H9 (cell line): Measurements from ENCODE around the gene MSLN. TPM values are rescaled to one million over a fixed set of nuclear protein-coding genes. Genes with fewer than 3 reads are reported as not detected.

Source experiments
- DNase-seq: peaks from one replicate; pipeline ENCODE4 v3.0.0-alpha.2; 2017
- H2AFZ ChIP-seq: one replicate; pipeline ENCODE4 v1.6.1; 2013; ENCODE audit warnings: mild to moderate bottlenecking, low read length, control low read depth, moderate library complexity
- H2AK5ac ChIP-seq: 2 replicates; pipeline ENCODE4 v1.6.1; 2013; ENCODE audit warnings: low read length, control low read depth, mixed read lengths; ENCODE audit not compliant: insufficient read length
- H2BK120ac ChIP-seq: one replicate; pipeline ENCODE4 v1.6.1; 2013; ENCODE audit warnings: low read depth, mild to moderate bottlenecking, low read length, control low read depth, inconsistent platforms; ENCODE audit not compliant: poor library complexity, severe bottlenecking
- H2BK12ac ChIP-seq: 2 replicates; pipeline ENCODE4 v1.6.1; 2013; ENCODE audit warnings: low read length, control low read depth, mixed read lengths, low read depth; ENCODE audit not compliant: insufficient read length
- H2BK15ac ChIP-seq: 2 replicates; pipeline ENCODE4 v1.6.1; 2013; ENCODE audit warnings: low read depth, low read length, control low read depth
- H2BK20ac ChIP-seq: one replicate; pipeline ENCODE4 v1.6.1; 2013; ENCODE audit warnings: low read depth, mild to moderate bottlenecking, low read length, control low read depth, inconsistent platforms; ENCODE audit not compliant: poor library complexity, severe bottlenecking
- H2BK5ac ChIP-seq: 2 replicates; pipeline ENCODE4 v1.6.1; 2013; ENCODE audit warnings: low read length, control low read depth, mixed read lengths; ENCODE audit not compliant: insufficient read length
- H3K14ac ChIP-seq: 2 replicates; pipeline ENCODE4 v1.6.1; 2013; ENCODE audit warnings: low read length, control low read depth; ENCODE audit not compliant: insufficient read depth
- H3K18ac ChIP-seq: 2 replicates; pipeline ENCODE4 v1.6.1; 2013; ENCODE audit warnings: low read depth, mild to moderate bottlenecking, mixed read lengths, low read length, control low read depth; ENCODE audit not compliant: insufficient read length
- H3K23ac ChIP-seq: 2 replicates; pipeline ENCODE4 v1.6.1; 2013; ENCODE audit warnings: low read length, control low read depth, mixed read lengths, low read depth; ENCODE audit not compliant: insufficient read length
- H3K23me2 ChIP-seq: 2 replicates; pipeline ENCODE4 v1.6.1; 2013; ENCODE audit warnings: low read depth, mild to moderate bottlenecking, mixed read lengths, low read length, control low read depth; ENCODE audit not compliant: insufficient read length, poor library complexity, severe bottlenecking
- H3K27ac ChIP-seq: 2 replicates; pipeline ENCODE4 v1.5.1; 2013; ENCODE audit warnings: low read length, control low read depth, mixed read lengths, low read depth; ENCODE audit not compliant: insufficient read length
- H3K27me3 ChIP-seq: 2 replicates; pipeline ENCODE4 v1.6.1; 2013; ENCODE audit warnings: low read length, control low read depth, inconsistent platforms; ENCODE audit not compliant: insufficient read depth
- H3K4ac ChIP-seq: 2 replicates; pipeline ENCODE4 v1.6.1; 2013; ENCODE audit warnings: low read depth, mild to moderate bottlenecking, control low read depth, inconsistent platforms, low read length, moderate library complexity
- H3K4me1 ChIP-seq: 2 replicates; pipeline ENCODE4 v1.6.1; 2013; ENCODE audit warnings: low read length, control low read depth, inconsistent platforms; ENCODE audit not compliant: insufficient read depth
- H3K4me2 ChIP-seq: 2 replicates; pipeline ENCODE4 v1.6.1; 2013; ENCODE audit warnings: low read length, control low read depth, mixed read lengths; ENCODE audit not compliant: insufficient read length, insufficient read depth
- H3K56ac ChIP-seq: 2 replicates; pipeline ENCODE4 v1.6.1; 2013; ENCODE audit warnings: low read depth, mild to moderate bottlenecking, mixed read lengths, low read length, control low read depth; ENCODE audit not compliant: insufficient read length
- H3K79me1 ChIP-seq: 2 replicates; pipeline ENCODE4 v1.6.1; 2013; ENCODE audit warnings: low read depth, mild to moderate bottlenecking, moderate library complexity, low read length, control low read depth, inconsistent platforms; ENCODE audit not compliant: insufficient read depth, poor library complexity, severe bottlenecking
- H3K79me2 ChIP-seq: 2 replicates; pipeline ENCODE4 v1.6.1; 2013; ENCODE audit warnings: low read length, control low read depth, inconsistent platforms; ENCODE audit not compliant: insufficient read depth
- H3K9ac ChIP-seq: 2 replicates; pipeline ENCODE4 v1.6.1; 2013; ENCODE audit warnings: low read length, control low read depth, mixed read lengths; ENCODE audit not compliant: insufficient read length; ENCODE audit errors: extremely low read depth
- H3K9me3 ChIP-seq: one replicate; pipeline ENCODE4 v1.6.1; 2013; ENCODE audit warnings: low read depth, low read length, inconsistent platforms; ENCODE audit not compliant: control insufficient read depth
- H3T11ph ChIP-seq: one replicate; pipeline ENCODE4 v1.6.1; 2013; ENCODE audit warnings: mild to moderate bottlenecking, low read length, control low read depth, inconsistent platforms
- H4K20me1 ChIP-seq: one replicate; pipeline ENCODE4 v1.6.1; 2013; ENCODE audit not compliant: control insufficient read depth, insufficient read length, insufficient read depth
- H4K5ac ChIP-seq: 2 replicates; pipeline ENCODE4 v1.6.1; 2013; ENCODE audit warnings: low read depth, mild to moderate bottlenecking, mixed read lengths, low read length, control low read depth; ENCODE audit not compliant: insufficient read length
- H4K8ac ChIP-seq: replicated peaks from 2 replicates; pipeline ENCODE4 v1.6.1; 2013; ENCODE audit warnings: low read length, control low read depth, mixed read lengths, low read depth; ENCODE audit not compliant: insufficient read length
- H4K91ac ChIP-seq: 2 replicates; pipeline ENCODE4 v1.6.1; 2013; ENCODE audit warnings: low read depth, mild to moderate bottlenecking, moderate library complexity, mixed read lengths, low read length, control low read depth; ENCODE audit not compliant: insufficient read length
- H3K27ac Mint-ChIP-seq, 3 experiments: 2 replicates in 2 of 3; 3 replicates in 1 of 3; pipeline ENCODE4 v1.8.0; 2020 to 2021; ENCODE audit warnings: mixed read lengths in 3 of 3, mild to moderate bottlenecking in 1 of 3, moderate library complexity in 1 of 3
- H3K27me3 Mint-ChIP-seq: 2 replicates; pipeline ENCODE4 v1.8.0; 2021; ENCODE audit warnings: low read depth, mild to moderate bottlenecking, moderate library complexity, mixed read lengths
- H3K36me3 Mint-ChIP-seq, 3 experiments: 2 replicates in 2 of 3; 3 replicates in 1 of 3; pipeline ENCODE4 v1.8.0; 2020 to 2021; ENCODE audit warnings: low read depth in 3 of 3, mixed read lengths in 3 of 3; ENCODE audit not compliant: insufficient read depth in 1 of 3
- H3K4me1 Mint-ChIP-seq, 2 experiments: 2 replicates each; pipeline ENCODE4 v1.8.0; 2020; ENCODE audit warnings: mixed read lengths in 2 of 2
- H3K4me3 Mint-ChIP-seq, 2 experiments: 2 replicates in 1 of 2; 3 replicates in 1 of 2; pipeline ENCODE4 v1.8.0; 2020 to 2021; ENCODE audit warnings: mild to moderate bottlenecking in 2 of 2, mixed read lengths in 2 of 2, moderate library complexity in 1 of 2
- H3K9me3 Mint-ChIP-seq, 2 experiments: 2 replicates in 1 of 2; 3 replicates in 1 of 2; pipeline ENCODE4 v1.8.0; 2020; ENCODE audit warnings: mild to moderate bottlenecking in 2 of 2, mixed read lengths in 2 of 2, moderate library complexity in 1 of 2
- WGBS: extraction: QIAGEN DNeasy Blood & Tissue Kit; methylation state at CpG from one replicate; pipeline ENCODE4 v1.1.7; 2013; ENCODE audit warnings: missing lambda C conversion rate, low lambda C conversion rate, mixed read lengths; ENCODE audit not compliant: insufficient read length; ENCODE audit errors: extremely low coverage; 5-methylcytosine and 5-hydroxymethylcytosine counted together
- total RNA-seq: library from RNA; stranded (reverse); gene quantifications from 2 replicates; pipeline ENCODE4 v1.2.1, GENCODE V29; 2021
- TF ChIP-seq, protein P1 (sequence below): fragments of 200-600 bp; sonication (generic); conservative IDR thresholded peaks from 3 replicates; pipeline ENCODE4 v1.8.0; 2021; ENCODE audit warnings: antibody characterized with exemption, mild to moderate bottlenecking

The MSLN gene
- total RNA-seq, 1 experiment from 2014 or later: 0.22 TPM

DNA sequence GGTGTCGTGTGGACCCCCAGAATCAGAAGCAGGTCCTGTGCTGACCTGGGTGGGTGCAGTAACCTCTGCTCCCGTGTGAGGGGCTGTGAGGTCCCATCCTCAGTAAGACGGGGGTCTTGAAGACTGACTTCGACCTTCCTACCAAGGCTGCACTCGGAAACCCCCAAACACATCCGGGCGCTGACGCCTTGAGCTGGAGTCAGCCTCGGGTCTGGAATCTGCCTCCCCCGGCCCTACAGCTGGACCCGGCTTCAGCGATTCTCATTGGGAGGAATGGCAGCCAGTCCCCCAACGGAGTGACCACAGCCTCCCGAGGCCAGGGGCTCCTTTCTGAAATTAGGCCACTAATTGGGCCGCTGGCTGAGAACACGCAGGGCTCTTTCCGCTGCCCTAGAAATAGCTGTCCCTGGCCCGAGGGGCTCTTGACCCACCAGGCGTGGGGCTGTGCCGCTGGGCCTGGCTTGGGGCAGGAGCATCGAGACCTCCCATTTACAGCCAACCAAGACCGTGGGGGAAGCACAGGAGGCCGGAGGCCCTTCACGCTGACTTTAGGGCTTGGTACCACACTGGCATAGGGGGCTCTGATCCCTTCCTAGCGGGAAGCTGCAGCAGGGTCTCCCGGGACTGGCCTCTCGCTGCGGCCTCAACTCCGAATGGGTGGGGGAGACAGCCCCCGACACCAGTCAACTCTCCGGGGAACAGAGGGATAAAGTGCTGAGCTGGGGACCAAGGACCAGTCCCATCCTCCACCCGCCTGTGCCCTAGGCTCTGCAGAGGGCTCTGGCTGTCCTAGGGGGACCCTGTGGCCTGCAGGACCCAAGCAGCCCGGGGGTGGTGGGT lies 42.6 kb downstream of the MSLN start:
- no peak overlapping the region for H3K23ac ChIP-seq
- no peaks in the 10 kb centered on the region for H3K79me2 ChIP-seq
- DNase-seq: no peak
- H3K27me3 Mint-ChIP-seq: peaks cover 70% of the 10 kb centered on the region
- no peaks in the 10 kb centered on the region for H3K9me3 ChIP-seq
- H3K9ac ChIP-seq: no peak overlapping the region
- no peak overlapping the region for H3K27ac ChIP-seq
- no peak overlapping the region for H4K91ac ChIP-seq
- H2AK5ac ChIP-seq: no peak overlapping the region
- H3T11ph ChIP-seq: no peak overlapping the region
- no peak overlapping the region for H3K27ac Mint-ChIP-seq
- no peak overlapping the region for H2BK20ac ChIP-seq
- no peak overlapping the region for H3K4ac ChIP-seq
- no peak overlapping the region for H4K8ac ChIP-seq
- H4K20me1 ChIP-seq: no peaks in the 10 kb centered on the region
- H3K23me2 ChIP-seq: peaks cover 4% of the 10 kb centered on the region
- peaks cover under 1 to 5% (median 2%) of the 10 kb centered on the region in 3 experiments; a peak in 3 of 7 replicates for H3K36me3 Mint-ChIP-seq
- H2BK15ac ChIP-seq: no peak overlapping the region
- no peak overlapping the region for H4K5ac ChIP-seq
- H3K27me3 ChIP-seq: peaks cover 5% of the 10 kb centered on the region; the same call in 1 of the 2 replicates
- H3K18ac ChIP-seq: no peak overlapping the region
- H2BK120ac ChIP-seq: no peak overlapping the region
- no peak overlapping the region for H3K4me2 ChIP-seq
- H3K4me1 Mint-ChIP-seq: peaks cover 2 to 3% of the 10 kb centered on the region in 2 experiments; a peak in 1 of 4 replicates
- H3K14ac ChIP-seq: no peak overlapping the region; the same call in 1 of the 2 replicates
- no peak overlapping the region for H2BK12ac ChIP-seq
- H3K79me1 ChIP-seq: no peaks in the 10 kb centered on the region
- no peaks in the 10 kb centered on the region for H3K4me1 ChIP-seq
- H2AFZ ChIP-seq: no peak overlapping the region
- H3K9me3 Mint-ChIP-seq: peaks cover 0 to 3% of the 10 kb centered on the region in 2 experiments; a peak in 2 of 5 replicates
- TF ChIP-seq, protein P1, sequence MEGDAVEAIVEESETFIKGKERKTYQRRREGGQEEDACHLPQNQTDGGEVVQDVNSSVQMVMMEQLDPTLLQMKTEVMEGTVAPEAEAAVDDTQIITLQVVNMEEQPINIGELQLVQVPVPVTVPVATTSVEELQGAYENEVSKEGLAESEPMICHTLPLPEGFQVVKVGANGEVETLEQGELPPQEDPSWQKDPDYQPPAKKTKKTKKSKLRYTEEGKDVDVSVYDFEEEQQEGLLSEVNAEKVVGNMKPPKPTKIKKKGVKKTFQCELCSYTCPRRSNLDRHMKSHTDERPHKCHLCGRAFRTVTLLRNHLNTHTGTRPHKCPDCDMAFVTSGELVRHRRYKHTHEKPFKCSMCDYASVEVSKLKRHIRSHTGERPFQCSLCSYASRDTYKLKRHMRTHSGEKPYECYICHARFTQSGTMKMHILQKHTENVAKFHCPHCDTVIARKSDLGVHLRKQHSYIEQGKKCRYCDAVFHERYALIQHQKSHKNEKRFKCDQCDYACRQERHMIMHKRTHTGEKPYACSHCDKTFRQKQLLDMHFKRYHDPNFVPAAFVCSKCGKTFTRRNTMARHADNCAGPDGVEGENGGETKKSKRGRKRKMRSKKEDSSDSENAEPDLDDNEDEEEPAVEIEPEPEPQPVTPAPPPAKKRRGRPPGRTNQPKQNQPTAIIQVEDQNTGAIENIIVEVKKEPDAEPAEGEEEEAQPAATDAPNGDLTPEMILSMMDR: no peak
- no peak overlapping the region for H3K56ac ChIP-seq
- no peak overlapping the region for H3K4me3 Mint-ChIP-seq
- WGBS: no CpG with 5 or more reads among the region's 33 CpGs
- H2BK5ac ChIP-seq: no peak overlapping the region
